Liver (tissue), 9 donors: ENCODE data around the gene TASOR2. TPM values are rescaled to one million over a fixed set of nuclear protein-coding genes. Genes with fewer than 3 reads are reported as not detected.

Source experiments
- DNase-seq: peaks from one replicate; pipeline ENCODE4 v3.0.0-alpha.2; 2017; ENCODE audit warnings: low spot score
- H3K27ac ChIP-seq, 2 donors: one replicate each; pipeline ENCODE4 v1.7.0; 2013; ENCODE audit warnings: inconsistent platforms in 2 of 2, low read length in 2 of 2, control low read depth in 1 of 2, low read depth in 1 of 2, mild to moderate bottlenecking in 1 of 2
- H3K27me3 ChIP-seq, 4 donors: one replicate each; pipeline versions ENCODE4 v1.6.1 to v1.7.0; 2013; ENCODE audit warnings: low read length in 3 of 4, inconsistent platforms in 1 of 4, mild to moderate bottlenecking in 1 of 4, moderate library complexity in 1 of 4; ENCODE audit not compliant: control insufficient read depth in 4 of 4, insufficient read depth in 4 of 4
- H3K36me3 ChIP-seq, 4 donors: one replicate each; pipeline versions ENCODE4 v1.6.1 to v1.7.0; 2013; ENCODE audit warnings: low read length in 3 of 4, mild to moderate bottlenecking in 3 of 4, low read depth in 1 of 4, moderate library complexity in 1 of 4; ENCODE audit not compliant: control insufficient read depth in 4 of 4, insufficient read depth in 3 of 4
- H3K4me1 ChIP-seq, 4 donors: one replicate each; pipeline versions ENCODE4 v1.6.1 to v1.7.0; 2013; ENCODE audit warnings: low read length in 3 of 4, mild to moderate bottlenecking in 3 of 4, moderate library complexity in 1 of 4; ENCODE audit not compliant: control insufficient read depth in 4 of 4, insufficient read depth in 4 of 4
- H3K4me3 ChIP-seq, 3 donors: one replicate each; pipeline versions ENCODE4 v1.6.1 to v1.7.0; 2013; ENCODE audit warnings: low read length in 3 of 3, control low read depth in 1 of 3, low read depth in 1 of 3, mild to moderate bottlenecking in 1 of 3
- H3K9ac ChIP-seq, 2 donors: one replicate each; pipeline ENCODE4 v1.7.0; 2013; ENCODE audit warnings: low read length in 2 of 2, mild to moderate bottlenecking in 2 of 2, moderate library complexity in 2 of 2, control low read depth in 1 of 2, low read depth in 1 of 2
- H3K9me3 ChIP-seq, 4 donors: one replicate each; pipeline versions ENCODE4 v1.6.1 to v1.7.0; 2013; ENCODE audit warnings: low read length in 3 of 4; ENCODE audit not compliant: control insufficient read depth in 4 of 4
- ATF3 ChIP-seq: IDR thresholded peaks from 2 replicates; pipeline ENCODE4 v1.6.1; 2016; ENCODE audit warnings: antibody characterized with exemption
- EGR1 ChIP-seq, 2 donors: IDR thresholded peaks; 2 replicates each; pipeline ENCODE4 v1.6.1; 2016 to 2018; ENCODE audit warnings: antibody characterized with exemption in 2 of 2, low read depth in 2 of 2
- FOXA1 ChIP-seq: IDR thresholded peaks from 2 replicates; pipeline ENCODE4 v1.6.1; 2016; ENCODE audit warnings: antibody characterized with exemption
- GABPA ChIP-seq, 2 donors: IDR thresholded peaks in 1 of 2; conservative IDR thresholded peaks in 1 of 2; 2 replicates each; pipeline ENCODE4 v1.6.1; 2016; ENCODE audit warnings: antibody characterized with exemption in 2 of 2, mild to moderate bottlenecking in 1 of 2, moderate library complexity in 1 of 2
- HNF4A ChIP-seq, 2 donors: conservative IDR thresholded peaks; 2 replicates each; pipeline ENCODE4 v1.6.1; 2016; ENCODE audit warnings: antibody characterized with exemption in 2 of 2, mild to moderate bottlenecking in 2 of 2
- HNF4G ChIP-seq: IDR thresholded peaks from 2 replicates; pipeline ENCODE4 v1.6.1; 2016; ENCODE audit warnings: antibody characterized with exemption
- JUND ChIP-seq, 2 donors: IDR thresholded peaks; 2 replicates each; pipeline ENCODE4 v1.6.1; 2016; ENCODE audit warnings: antibody characterized with exemption in 2 of 2
- NR2F2 ChIP-seq: IDR thresholded peaks from 2 replicates; pipeline ENCODE4 v1.6.1; 2016; ENCODE audit warnings: antibody characterized with exemption
- RAD21 ChIP-seq, 2 donors: IDR thresholded peaks; 2 replicates each; pipeline ENCODE4 v1.6.1; 2016; ENCODE audit warnings: antibody characterized with exemption in 2 of 2, mild to moderate bottlenecking in 2 of 2
- REST ChIP-seq: IDR thresholded peaks from 2 replicates; pipeline ENCODE4 v1.6.1; 2016; ENCODE audit warnings: antibody characterized with exemption, mild to moderate bottlenecking
- RXRA ChIP-seq, 2 donors: IDR thresholded peaks; 2 replicates each; pipeline ENCODE4 v1.6.1; 2017 to 2018; ENCODE audit warnings: antibody characterized with exemption in 2 of 2, mild to moderate bottlenecking in 1 of 2
- SP1 ChIP-seq: IDR thresholded peaks from 2 replicates; pipeline ENCODE4 v1.6.1; 2018; ENCODE audit warnings: antibody characterized with exemption, mild to moderate bottlenecking
- TAF1 ChIP-seq: conservative IDR thresholded peaks from 2 replicates; pipeline ENCODE4 v1.6.1; 2016; ENCODE audit warnings: antibody characterized with exemption, mild to moderate bottlenecking
- YY1 ChIP-seq: IDR thresholded peaks from 2 replicates; pipeline ENCODE4 v1.6.1; 2016; ENCODE audit warnings: antibody characterized with exemption, mild to moderate bottlenecking
- ZBTB33 ChIP-seq: IDR thresholded peaks from 2 replicates; pipeline ENCODE4 v1.6.1; 2016; ENCODE audit warnings: antibody characterized with exemption
- WGBS: extraction: QIAGEN DNeasy Blood & Tissue Kit; methylation state at CpG from one replicate; pipeline ENCODE4 v1.1.7; 2013; 5-methylcytosine and 5-hydroxymethylcytosine counted together
- polyA plus RNA-seq, 2 donors: library from polyadenylated mRNA; stranded (reverse) in 1 of 2; unstranded in 1 of 2; fragments of 200-250 nt in 1 of 2; fragments of >200 nt in 1 of 2; fragmentation: Nextera tagmentation in 1 of 2; extraction: Ambion mirVana in 1 of 2; gene quantifications; one replicate each; pipeline versions ENCODE4 v1.2.1 to v1.2.3, GENCODE V29; 2013 to 2015
- total RNA-seq, 2 donors: library from RNA; depleted of rRNA; stranded (reverse); fragments of >200 nt; gene quantifications; one replicate each; pipeline ENCODE4 v1.2.3, GENCODE V29; 2014
- TF ChIP-seq, protein P1 (sequence below): fragments of 150-350 bp; IDR thresholded peaks from 2 replicates; pipeline ENCODE4 v1.5.1; 2017; ENCODE audit warnings: improper control_type of control experiment, low read depth, low read length; ENCODE audit not compliant: missing input control
- TF ChIP-seq, protein P2 (sequence below): IDR thresholded peaks from 2 replicates; pipeline ENCODE4 v1.6.1; 2016; ENCODE audit warnings: antibody characterized with exemption
- donor health status: healthy.
- donor health status: healthy.
- donor health status: healthy.
- donor health status: healthy.
- donor health status: healthy.

The TASOR2 gene
- total and polyA plus RNA-seq, 4 donors, result 7.6 to 40.3 (median 14.2) TPM

DNA sequence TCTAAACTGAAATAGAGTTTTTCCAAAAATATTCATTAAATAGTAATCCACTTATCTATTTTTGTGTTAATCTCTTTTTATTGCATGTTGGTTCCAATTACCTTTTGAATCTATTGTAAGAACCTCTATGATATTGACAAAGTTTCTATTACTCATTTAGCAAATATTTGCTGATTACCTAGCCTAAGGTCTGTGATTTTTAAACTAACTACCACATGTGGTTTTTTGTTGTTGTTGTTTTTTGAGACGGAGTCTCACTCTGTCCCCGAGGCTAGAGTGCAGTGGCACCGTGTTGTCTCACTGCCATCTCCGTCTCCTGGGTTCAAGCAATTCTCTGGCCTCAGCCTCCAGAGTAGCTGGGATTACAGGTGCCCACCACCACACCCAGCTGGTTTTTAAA is 16.2 kb upstream of the TASOR2 start (continued):
- TF ChIP-seq REST, result no peak
- no peak for TF ChIP-seq GABPA (IDR thresholded peaks at IDR 0.05 in 1 of 2, conservative IDR thresholded peaks at IDR 0.05 in 1 of 2)

- WGBS, result 94% methylated on average over 1 of the region's 1 CpG
- no peak for DNase-seq
- TF ChIP-seq SP1, result no peak
These were observed 15.0 kb upstream of the TASOR2 start for GRCh38 chr10:5669604-5670003.

GRCh38 chr10:5670662-5671375 is 13.8 kb upstream of the TASOR2 start:
- H3K27ac ChIP-seq, result no peak overlapping the region
- 76% methylated on average over 8 of the region's 8 CpGs for WGBS
- no peak overlapping the region for H3K4me3 ChIP-seq
- H3K36me3 ChIP-seq, result no peaks in the 10 kb centered on the region
- peaks cover 0 to 3% (median 1%) of the 10 kb centered on the region in 4 donors for H3K9me3 ChIP-seq
- H3K27me3 ChIP-seq, result no peaks in the 10 kb centered on the region
- peaks cover 0 to 7% (median 4%) of the 10 kb centered on the region in 4 donors for H3K4me1 ChIP-seq
- no peak for TF ChIP-seq ATF3
- no peak for TF ChIP-seq TAF1
- TF ChIP-seq EGR1 (IDR thresholded peaks at IDR 0.05; ENCODE audit: low read depth in 2 of 2), result no peak
- TF ChIP-seq SP1, result no peak
- TF ChIP-seq REST, result no peak
- no peak for TF ChIP-seq NR2F2
- no peak for TF ChIP-seq FOXA1
- TF ChIP-seq, protein P1, sequence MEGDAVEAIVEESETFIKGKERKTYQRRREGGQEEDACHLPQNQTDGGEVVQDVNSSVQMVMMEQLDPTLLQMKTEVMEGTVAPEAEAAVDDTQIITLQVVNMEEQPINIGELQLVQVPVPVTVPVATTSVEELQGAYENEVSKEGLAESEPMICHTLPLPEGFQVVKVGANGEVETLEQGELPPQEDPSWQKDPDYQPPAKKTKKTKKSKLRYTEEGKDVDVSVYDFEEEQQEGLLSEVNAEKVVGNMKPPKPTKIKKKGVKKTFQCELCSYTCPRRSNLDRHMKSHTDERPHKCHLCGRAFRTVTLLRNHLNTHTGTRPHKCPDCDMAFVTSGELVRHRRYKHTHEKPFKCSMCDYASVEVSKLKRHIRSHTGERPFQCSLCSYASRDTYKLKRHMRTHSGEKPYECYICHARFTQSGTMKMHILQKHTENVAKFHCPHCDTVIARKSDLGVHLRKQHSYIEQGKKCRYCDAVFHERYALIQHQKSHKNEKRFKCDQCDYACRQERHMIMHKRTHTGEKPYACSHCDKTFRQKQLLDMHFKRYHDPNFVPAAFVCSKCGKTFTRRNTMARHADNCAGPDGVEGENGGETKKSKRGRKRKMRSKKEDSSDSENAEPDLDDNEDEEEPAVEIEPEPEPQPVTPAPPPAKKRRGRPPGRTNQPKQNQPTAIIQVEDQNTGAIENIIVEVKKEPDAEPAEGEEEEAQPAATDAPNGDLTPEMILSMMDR, result no peak
- no peak for TF ChIP-seq YY1
- TF ChIP-seq, protein P2, sequence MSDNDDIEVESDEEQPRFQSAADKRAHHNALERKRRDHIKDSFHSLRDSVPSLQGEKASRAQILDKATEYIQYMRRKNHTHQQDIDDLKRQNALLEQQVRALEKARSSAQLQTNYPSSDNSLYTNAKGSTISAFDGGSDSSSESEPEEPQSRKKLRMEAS, result no peak
- no peak for TF ChIP-seq GABPA (IDR thresholded peaks at IDR 0.05 in 1 of 2, conservative IDR thresholded peaks at IDR 0.05 in 1 of 2)
- TF ChIP-seq RXRA (IDR thresholded peaks at IDR 0.05), result no peak
- TF ChIP-seq JUND (IDR thresholded peaks at IDR 0.05), result no peak
- TF ChIP-seq HNF4A (conservative IDR thresholded peaks at IDR 0.05), result no peak
- no peak for TF ChIP-seq RAD21 (IDR thresholded peaks at IDR 0.05)
- no peak for TF ChIP-seq ZBTB33
- TF ChIP-seq HNF4G, result no peak
- no peak for DNase-seq
- H3K9ac ChIP-seq, result no peak overlapping the region

More at GRCh38 chr10:5669604-5670003, 15.0 kb upstream of the TASOR2 start:
- H3K4me3 ChIP-seq, result no peak overlapping the region
- H3K9ac ChIP-seq, result no peak overlapping the region
- H3K27ac ChIP-seq, result no peak overlapping the region
- H3K27me3 ChIP-seq, result no peaks in the 10 kb centered on the region
- H3K36me3 ChIP-seq, result no peaks in the 10 kb centered on the region
- peaks cover 0 to 3% (median 1%) of the 10 kb centered on the region in 4 donors for H3K9me3 ChIP-seq
- peaks cover 0 to 17% (median 10%) of the 10 kb centered on the region in 4 donors for H3K4me1 ChIP-seq
